A549 treated with CpdA at 1 μM for 4 hours (cell line): ENCODE data around the gene CNKSR3. TPM values are rescaled to one million over a fixed set of nuclear protein-coding genes. Genes with fewer than 3 reads are reported as not detected.

Experiments used
- total RNA-seq: library from RNA; stranded (reverse); fragments of 200-300 nt; extraction: Qiagen RNA extraction; gene quantifications from 5 replicates; pipeline ENCODE4 v1.2.3, GENCODE V29; 2022; ENCODE audit warnings: low read depth

CNKSR3 gene
- total RNA-seq, result 4.9 to 5.9 TPM (median 5.4 TPM) in 5 replicates

DNA sequence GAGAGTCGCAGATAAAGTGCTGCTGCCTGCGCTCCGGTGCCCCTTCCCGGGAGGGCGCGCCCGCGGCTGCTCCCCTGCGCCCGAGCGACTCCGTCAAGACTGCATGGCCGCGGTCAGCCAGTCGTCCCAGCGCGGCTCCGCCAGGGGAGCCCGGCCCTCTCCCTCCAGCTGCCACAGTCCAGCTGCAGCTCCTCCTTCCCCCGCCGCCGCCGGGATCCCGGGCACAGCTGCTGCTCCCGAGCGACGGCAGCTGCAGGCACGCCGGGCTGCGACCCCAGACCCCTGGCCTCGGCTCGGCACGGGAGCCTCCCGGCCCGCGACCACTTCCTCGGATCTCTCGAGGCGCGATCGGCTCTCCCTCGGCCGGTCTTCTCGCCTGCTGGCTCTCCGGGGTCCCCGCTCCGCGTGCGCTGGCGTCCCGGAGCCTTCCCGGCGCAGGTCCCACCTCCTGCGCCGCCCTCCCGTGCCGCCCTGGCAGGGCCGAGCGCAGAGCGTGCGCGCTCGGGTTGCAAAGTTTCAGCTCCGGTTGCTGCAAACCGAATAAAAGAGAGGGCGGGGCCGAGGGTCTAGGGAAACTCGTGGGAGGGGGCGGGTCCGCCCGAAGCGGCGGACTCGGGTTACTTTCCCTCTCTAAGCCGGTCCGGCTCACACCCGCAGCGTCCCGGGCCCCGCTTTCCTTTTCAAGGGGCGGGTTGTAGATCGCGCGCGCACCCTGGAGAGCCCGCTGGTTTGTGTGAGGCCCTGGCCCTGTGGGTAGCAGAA lies at the start of gene CNKSR3:
Gene CNKSR3, minus strand, starts transcription at position 542 of the 762 bp plus-strand sequence. CDS start 571 bp downstream, outside the sequence.

DNA sequence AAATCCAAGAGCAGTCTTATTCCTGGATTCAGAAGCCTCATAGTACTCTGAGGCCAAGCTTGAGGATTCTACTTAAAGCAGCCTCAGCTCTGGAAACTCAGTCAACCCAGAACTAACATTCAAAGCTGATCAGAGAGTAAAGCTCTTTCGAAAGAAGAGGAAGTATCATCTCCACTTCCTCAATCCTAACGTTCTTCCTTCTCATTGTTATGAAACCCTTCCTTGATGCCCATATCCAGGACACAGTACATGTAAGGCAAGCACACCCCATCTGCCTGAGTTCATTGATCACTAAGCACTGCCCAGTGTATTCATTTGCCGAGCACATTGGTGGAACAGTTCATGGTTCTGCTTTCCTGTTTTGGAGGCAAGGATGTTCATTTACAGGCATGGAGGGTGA lies 153.8 kb downstream of the CNKSR3 start, which contains the start of gene IPCEF1:
Gene IPCEF1, minus strand, starts transcription at position 114 of the 400 bp plus-strand sequence. CDS start 90,856 bp downstream, outside the sequence.

Other genes starting within 250 kb of the CNKSR3 start
- 0.02 to 0.06 TPM in 2 of 5 replicates, not detected in the others for gene IPCEF1, start 153.9 kb downstream of the CNKSR3 start, total RNA-seq
- gene SCAF8, start 222.7 kb upstream of the CNKSR3 start, total RNA-seq, result 15.6 to 21.5 TPM (median 16.6 TPM) in 5 replicates